Smooth muscle cell (in vitro differentiated cells): ENCODE data around the gene PPP2R5B. TPM values are rescaled to one million over a fixed set of nuclear protein-coding genes. Genes with fewer than 3 reads are reported as not detected.

Experiments
- DNase-seq: peaks from one replicate; lab custom pipeline; 2025; ENCODE audit not compliant: unreplicated experiment; lab: John Stamatoyannopoulos, UW
- H2AFZ ChIP-seq: fragments of 200-600 bp; sonication (generic); 2 replicates; pipeline ENCODE4 v1.6.0; 2016; ENCODE audit warnings: antibody characterized with exemption, low read depth, mild to moderate bottlenecking
- H3F3A ChIP-seq: fragments of 200-600 bp; sonication (generic); 2 replicates; pipeline ENCODE4 v1.6.0; 2017; ENCODE audit warnings: antibody characterized with exemption, low read depth
- H3K27ac ChIP-seq: fragments of 200-600 bp; sonication (generic); 2 replicates; pipeline ENCODE4 v1.5.1; 2016; ENCODE audit warnings: low read depth, mild to moderate bottlenecking
- H3K27me3 ChIP-seq: fragments of 200-600 bp; sonication (generic); 2 replicates; pipeline ENCODE4 v1.6.1; 2016; ENCODE audit warnings: low read depth, mild to moderate bottlenecking
- H3K36me3 ChIP-seq: fragments of 200-600 bp; sonication (generic); 2 replicates; pipeline ENCODE4 v1.5.1; 2016; ENCODE audit warnings: low read depth
- H3K4me1 ChIP-seq: fragments of 200-600 bp; sonication (generic); 2 replicates; pipeline ENCODE4 v1.5.1; 2016; ENCODE audit warnings: low read depth
- H3K4me2 ChIP-seq: fragments of 200-600 bp; sonication (generic); 2 replicates; pipeline ENCODE4 v1.6.0; 2016; ENCODE audit warnings: mild to moderate bottlenecking
- H3K4me3 ChIP-seq: fragments of 200-600 bp; sonication (generic); 2 replicates; pipeline ENCODE4 v1.5.1; 2016; ENCODE audit warnings: mild to moderate bottlenecking
- H3K79me2 ChIP-seq: fragments of 200-600 bp; sonication (generic); 2 replicates; pipeline ENCODE4 v1.6.0; 2016; ENCODE audit warnings: low read depth, mild to moderate bottlenecking
- H3K9ac ChIP-seq: fragments of 200-600 bp; sonication (generic); 2 replicates; pipeline ENCODE4 v1.6.0; 2016; ENCODE audit warnings: low read depth
- H3K9me3 ChIP-seq: fragments of 200-600 bp; sonication (generic); replicated peaks from 2 replicates; pipeline ENCODE4 v1.5.1; 2016; ENCODE audit warnings: low read depth
- H4K20me1 ChIP-seq: fragments of 200-600 bp; sonication (generic); 2 replicates; pipeline ENCODE4 v1.6.0; 2016; ENCODE audit warnings: low read depth
- CTCF ChIP-seq: fragments of 200-600 bp; sonication (generic); IDR thresholded peaks from 2 replicates; pipeline ENCODE4 v1.5.1; 2017; ENCODE audit warnings: borderline replicate concordance, mild to moderate bottlenecking, antibody characterized with exemption; ENCODE audit not compliant: insufficient read depth, poor library complexity, severe bottlenecking
- WGBS: methylation state at CpG from one replicate; pipeline ENCODE4 v1.1.7; 2016; ENCODE audit warnings: low lambda C conversion rate; 5-methylcytosine and 5-hydroxymethylcytosine counted together
- polyA plus RNA-seq: library from polyadenylated mRNA; unstranded; fragments of >200 nt; fragmentation: Nextera tagmentation; extraction: Ambion mirVana; gene quantifications from 2 replicates; pipeline ENCODE4 v1.2.1, GENCODE V29; 2016
- total RNA-seq: library from RNA; depleted of rRNA; stranded (reverse); fragments of >200 nt; gene quantifications from 2 replicates; pipeline ENCODE4 v1.2.3, GENCODE V29; 2014

PPP2R5B gene
- total and polyA plus RNA-seq, 2 experiments from 2014 or later: 14.9 to 36.6 TPM

- Histone ChIP-seq H2AFZ (no peak overlapping the region), H3K9ac (no peak overlapping the region), H3K4me3 (no peak overlapping the region), H3K9me3 (no peaks in the 10 kb centered on the region), H3K4me1 (peaks cover 11% of the 10 kb centered on the region), H3K27me3 (no peaks in the 10 kb centered on the region), H3K27ac (no peak overlapping the region), H4K20me1 (no peaks in the 10 kb centered on the region), H3F3A (no peaks in the 10 kb centered on the region), H3K36me3 (peaks cover 7% of the 10 kb centered on the region), H3K4me2 (no peak overlapping the region), H3K79me2 (no peaks in the 10 kb centered on the region)
- no peak for TF ChIP-seq CTCF
- DNase-seq: no peak
- WGBS: 97% methylated on average over 7 of the region's 7 CpGs
These were observed 6.8 kb downstream of the PPP2R5B start for GRCh38 chr11:64931290-64931689.

- Histone ChIP-seq H3K9ac (no peak overlapping the region), H3F3A (no peaks in the 10 kb centered on the region), H3K36me3 (peaks cover 7% of the 10 kb centered on the region), H4K20me1 (no peaks in the 10 kb centered on the region), H3K9me3 (no peaks in the 10 kb centered on the region), H3K27me3 (no peaks in the 10 kb centered on the region), H3K4me2 (no peak overlapping the region), H3K27ac (no peak overlapping the region), H3K79me2 (no peaks in the 10 kb centered on the region), H2AFZ (no peak overlapping the region), H3K4me3 (no peak overlapping the region), H3K4me1 (peaks cover 11% of the 10 kb centered on the region)
- DNase-seq: no peak
- WGBS: 96% methylated on average over 5 of the region's 5 CpGs
- no peak for TF ChIP-seq CTCF
These were observed 7.8 kb downstream of the PPP2R5B start for GRCh38 chr11:64932324-64932723.

GRCh38 chr11:64933213-64933934 is 8.9 kb downstream of the PPP2R5B start:
- DNase-seq: no peak

More at GRCh38 chr11:64933213-64933934, 8.9 kb downstream of the PPP2R5B start:
- Histone ChIP-seq H2AFZ (no peak overlapping the region), H3K27me3 (peaks cover 3% of the 10 kb centered on the region), H3K79me2 (no peaks in the 10 kb centered on the region), H4K20me1 (no peaks in the 10 kb centered on the region), H3K36me3 (peaks cover 7% of the 10 kb centered on the region), H3F3A (no peaks in the 10 kb centered on the region), H3K9ac (no peak overlapping the region), H3K4me3 (no peak overlapping the region), H3K4me1 (peaks cover 11% of the 10 kb centered on the region), H3K9me3 (no peaks in the 10 kb centered on the region), H3K4me2 (no peak overlapping the region), H3K27ac (no peak overlapping the region)
- no peak for TF ChIP-seq CTCF
- 94% methylated on average over 12 of the region's 12 CpGs for WGBS
